OCI-LY7 (cell line): ENCODE measurements around the gene KRTAP10-5. TPM values are rescaled to one million over a fixed set of nuclear protein-coding genes. Genes with fewer than 3 reads are reported as not detected.
"Not testable (repeated sequence)": the region's sequence is repeated elsewhere in the genome, so short reads cannot be mapped to it uniquely, and the experiment has no call there.

Experiments
- BruUV-seq: library from RNA; stranded (reverse); fragments of 400-500 nt; replicated peaks from 2 replicates; lab custom pipeline; 2021; lab: Mats Ljungman, UMichigan
- CTCF ChIA-PET: fragments of 300-600 bp; sonication (Branson Sonifier 250); formaldehyde crosslinking; loops from one replicate; lab custom pipeline; 2022; ENCODE audit warnings: antibody characterized with exemption; ENCODE audit not compliant: unreplicated experiment; lab: Charles Lee
- POLR2A ChIA-PET: fragments of 300-600 bp; sonication (Branson Sonifier 250); formaldehyde crosslinking; loops from one replicate; lab custom pipeline; 2022; ENCODE audit warnings: antibody characterized with exemption; lab: Charles Lee
- DNase-seq: peaks from one replicate; pipeline ENCODE4 v3.0.0-alpha.2; 2015; ENCODE audit warnings: low spot score
- H2AFZ ChIP-seq: fragments of 200-600 bp; sonication (generic), shearing (Covaris generic); 2 replicates; pipeline ENCODE4 v1.6.1; 2014; ENCODE audit warnings: mild to moderate bottlenecking, antibody characterized with exemption, low read length, moderate library complexity
- H3K27ac ChIP-seq: fragments of 200-600 bp; sonication (generic); 2 replicates; pipeline ENCODE4 v1.5.1; 2014; ENCODE audit warnings: mixed run types, low read depth, mild to moderate bottlenecking, moderate library complexity, low read length, inconsistent platforms; ENCODE audit not compliant: poor library complexity, severe bottlenecking
- H3K36me3 ChIP-seq: fragments of 200-600 bp; sonication (generic); 2 replicates; pipeline ENCODE4 v1.6.1; 2014; ENCODE audit warnings: mild to moderate bottlenecking, antibody characterized with exemption, low read length, moderate library complexity, mixed read lengths; ENCODE audit not compliant: insufficient read depth
- H3K4me1 ChIP-seq: fragments of 200-600 bp; sonication (generic); 2 replicates; pipeline ENCODE4 v1.5.1; 2014; ENCODE audit warnings: mild to moderate bottlenecking, low read length; ENCODE audit not compliant: insufficient read depth, poor library complexity, severe bottlenecking
- H3K4me2 ChIP-seq: fragments of 200-600 bp; sonication (generic); 2 replicates; pipeline ENCODE4 v1.6.1; 2014; ENCODE audit warnings: mild to moderate bottlenecking, low read length
- H3K4me3 ChIP-seq: fragments of 200-600 bp; sonication (generic); 2 replicates; pipeline ENCODE4 v1.5.1; 2014; ENCODE audit warnings: mild to moderate bottlenecking, low read depth, low read length; ENCODE audit not compliant: poor library complexity, severe bottlenecking
- H3K79me2 ChIP-seq: fragments of 200-600 bp; sonication (generic); 2 replicates; pipeline ENCODE4 v1.6.1; 2016; ENCODE audit warnings: low read depth, mild to moderate bottlenecking, low read length, moderate library complexity, mixed read lengths; ENCODE audit not compliant: insufficient read depth
- H3K9me2 ChIP-seq: fragments of 200-600 bp; sonication (generic); 2 replicates; pipeline ENCODE4 v1.6.1; 2016; ENCODE audit warnings: mild to moderate bottlenecking, low read length, mixed read lengths; ENCODE audit not compliant: insufficient read depth
- H3K9me3 ChIP-seq: fragments of 200-600 bp; sonication (generic); 2 replicates; pipeline ENCODE4 v1.6.1; 2014; ENCODE audit warnings: mild to moderate bottlenecking, mixed run types, low read length, mixed read lengths
- H4K20me1 ChIP-seq: fragments of 200-600 bp; sonication (generic); 2 replicates; pipeline ENCODE4 v1.6.1; 2014; ENCODE audit warnings: mild to moderate bottlenecking, antibody characterized with exemption, low read length, moderate library complexity, mixed read lengths; ENCODE audit not compliant: insufficient read depth
- EZH2phosphoT487 ChIP-seq: fragments of 200-600 bp; sonication (generic); IDR thresholded peaks from 2 replicates; pipeline ENCODE4 v1.6.1; 2018; ENCODE audit warnings: low read depth, borderline replicate concordance, mild to moderate bottlenecking, mixed run types, antibody characterized with exemption, low read length, moderate library complexity, mixed read lengths
- intact Hi-C: fragments of 100-400 bp; cut with micrococcal nuclease; formaldehyde crosslinking; loops from one replicate; pipeline ENCODE4 v1.10.0; 2022; ENCODE audit not compliant: unreplicated experiment
- total RNA-seq, 2 experiments: library from RNA; depleted of rRNA in 1 of 2; stranded (reverse); fragments of >200 nt in 1 of 2; shearing (Covaris generic) in 1 of 2; gene quantifications; 2 replicates each; pipeline ENCODE4 v1.2.3, GENCODE V29; 2014 to 2022
- TF ChIP-seq, protein P1 (sequence below): fragments of 200-600 bp; sonication (generic); conservative IDR thresholded peaks from 2 replicates; pipeline ENCODE4 v1.5.1; 2014; ENCODE audit warnings: mild to moderate bottlenecking, antibody characterized with exemption, low read length, moderate library complexity, mixed read lengths

KRTAP10-5 gene
- total RNA-seq, 2 experiments from 2014 or later: not detected

DNA sequence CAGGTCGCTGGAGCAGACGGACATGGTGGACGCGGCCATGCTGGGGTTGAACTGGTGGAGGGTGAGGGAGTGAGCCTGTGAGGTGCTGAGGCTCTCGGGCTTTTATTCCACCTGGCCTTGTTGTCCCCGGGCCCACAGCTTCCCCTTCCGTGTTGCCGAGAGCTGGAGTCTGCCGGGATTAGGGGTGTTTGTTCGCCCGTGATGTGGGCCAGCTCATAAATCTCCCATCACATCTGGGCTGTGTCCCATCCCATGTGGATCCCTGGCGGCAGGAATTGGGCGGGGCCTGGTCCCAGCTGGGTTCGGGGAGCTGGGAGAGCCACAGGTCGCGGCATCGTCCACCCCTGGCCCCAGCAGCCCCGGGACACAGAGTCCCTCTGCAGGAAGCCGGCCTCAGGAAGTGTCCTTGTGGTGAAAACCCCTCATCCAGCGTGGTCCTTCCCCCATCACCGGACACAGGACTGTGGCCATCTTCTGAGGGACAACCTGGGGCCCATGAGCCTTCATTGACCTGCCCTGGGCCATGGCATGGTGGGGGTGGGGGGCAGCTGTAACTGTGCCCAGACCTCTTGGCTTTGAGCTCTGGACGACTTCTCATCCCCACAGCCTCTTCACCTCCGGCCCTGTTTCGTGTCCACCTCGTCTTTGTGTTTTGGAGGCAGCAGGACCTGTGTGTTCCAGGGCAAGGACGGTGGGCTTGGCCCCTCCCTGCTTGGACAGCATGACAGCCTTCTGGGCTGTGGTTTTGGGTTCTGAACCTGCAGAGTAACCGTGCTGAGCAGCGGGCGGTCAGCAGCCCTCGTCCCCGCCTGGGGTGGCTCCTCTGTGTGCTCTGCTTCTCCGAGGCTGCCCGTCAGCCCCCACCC is 12.3 kb upstream of the KRTAP10-5 start, which contains the start of gene KRTAP10-6:
TSS of gene KRTAP10-6 (minus strand) at position 60 of the 866 bp plus-strand sequence. CDS start at position 39, 21 bp downstream.
- BruUV-seq: no TSS peak
- Histone ChIP-seq H3K4me3 (no peak within 1 kb of the TSS), H3K79me2 (no peaks in the 10 kb centered on the region), H3K4me1 (no peaks in the 10 kb centered on the region), H4K20me1 (no peaks in the 10 kb centered on the region), H2AFZ (no peak within 1 kb of the TSS), H3K4me2 (no peak within 1 kb of the TSS), H3K9me2 (no peaks in the 10 kb centered on the region), H3K9me3 (no peaks in the 10 kb centered on the region), H3K36me3 (no peaks in the 10 kb centered on the region), H3K27ac (no peak within 1 kb of the TSS)
- no peak for DNase-seq
- ChIA-PET CTCF (interaction anchor here (0.6 kb wide), 1 partner anchor 87 kb away, joined by 3 read pairs; no protein-coding TSS in a partner anchor), POLR2A (no interaction called here)
- no peak for TF ChIP-seq EZH2phosphoT487
- TF ChIP-seq, protein P1, sequence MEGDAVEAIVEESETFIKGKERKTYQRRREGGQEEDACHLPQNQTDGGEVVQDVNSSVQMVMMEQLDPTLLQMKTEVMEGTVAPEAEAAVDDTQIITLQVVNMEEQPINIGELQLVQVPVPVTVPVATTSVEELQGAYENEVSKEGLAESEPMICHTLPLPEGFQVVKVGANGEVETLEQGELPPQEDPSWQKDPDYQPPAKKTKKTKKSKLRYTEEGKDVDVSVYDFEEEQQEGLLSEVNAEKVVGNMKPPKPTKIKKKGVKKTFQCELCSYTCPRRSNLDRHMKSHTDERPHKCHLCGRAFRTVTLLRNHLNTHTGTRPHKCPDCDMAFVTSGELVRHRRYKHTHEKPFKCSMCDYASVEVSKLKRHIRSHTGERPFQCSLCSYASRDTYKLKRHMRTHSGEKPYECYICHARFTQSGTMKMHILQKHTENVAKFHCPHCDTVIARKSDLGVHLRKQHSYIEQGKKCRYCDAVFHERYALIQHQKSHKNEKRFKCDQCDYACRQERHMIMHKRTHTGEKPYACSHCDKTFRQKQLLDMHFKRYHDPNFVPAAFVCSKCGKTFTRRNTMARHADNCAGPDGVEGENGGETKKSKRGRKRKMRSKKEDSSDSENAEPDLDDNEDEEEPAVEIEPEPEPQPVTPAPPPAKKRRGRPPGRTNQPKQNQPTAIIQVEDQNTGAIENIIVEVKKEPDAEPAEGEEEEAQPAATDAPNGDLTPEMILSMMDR: no peak
- intact Hi-C loops: no loop called here

DNA sequence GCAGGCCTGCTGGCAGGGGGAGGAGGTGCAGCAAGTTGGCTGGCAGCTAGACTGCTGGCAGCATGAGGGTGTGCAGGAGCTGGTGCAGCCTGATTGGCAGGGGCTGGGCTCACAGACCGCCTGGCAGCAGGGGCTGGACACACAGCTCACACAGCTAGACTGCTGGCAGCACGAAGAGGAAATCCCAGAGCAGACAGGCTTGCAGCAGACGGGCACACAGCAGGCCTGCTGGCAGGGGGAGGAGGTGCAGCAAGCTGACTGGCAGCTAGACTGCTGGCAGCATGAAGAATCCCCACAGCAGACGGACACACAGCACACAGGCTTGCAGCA is 11.4 kb upstream of the KRTAP10-5 start:
- H3K27ac ChIP-seq, CTCF ChIA-PET, H2AFZ ChIP-seq, H3K4me1 ChIP-seq, H3K79me2 ChIP-seq, H3K4me3 ChIP-seq, H3K4me2 ChIP-seq, H3K9me2 ChIP-seq, H4K20me1 ChIP-seq, intact Hi-C loops, H3K36me3 ChIP-seq, BruUV-seq, H3K9me3 ChIP-seq, DNase-seq: not testable (repeated sequence)
- POLR2A ChIA-PET: interaction anchor here (0.7 kb wide), 1 partner anchor 420 kb away, joined by 4 read pairs; no protein-coding TSS in a partner anchor

DNA sequence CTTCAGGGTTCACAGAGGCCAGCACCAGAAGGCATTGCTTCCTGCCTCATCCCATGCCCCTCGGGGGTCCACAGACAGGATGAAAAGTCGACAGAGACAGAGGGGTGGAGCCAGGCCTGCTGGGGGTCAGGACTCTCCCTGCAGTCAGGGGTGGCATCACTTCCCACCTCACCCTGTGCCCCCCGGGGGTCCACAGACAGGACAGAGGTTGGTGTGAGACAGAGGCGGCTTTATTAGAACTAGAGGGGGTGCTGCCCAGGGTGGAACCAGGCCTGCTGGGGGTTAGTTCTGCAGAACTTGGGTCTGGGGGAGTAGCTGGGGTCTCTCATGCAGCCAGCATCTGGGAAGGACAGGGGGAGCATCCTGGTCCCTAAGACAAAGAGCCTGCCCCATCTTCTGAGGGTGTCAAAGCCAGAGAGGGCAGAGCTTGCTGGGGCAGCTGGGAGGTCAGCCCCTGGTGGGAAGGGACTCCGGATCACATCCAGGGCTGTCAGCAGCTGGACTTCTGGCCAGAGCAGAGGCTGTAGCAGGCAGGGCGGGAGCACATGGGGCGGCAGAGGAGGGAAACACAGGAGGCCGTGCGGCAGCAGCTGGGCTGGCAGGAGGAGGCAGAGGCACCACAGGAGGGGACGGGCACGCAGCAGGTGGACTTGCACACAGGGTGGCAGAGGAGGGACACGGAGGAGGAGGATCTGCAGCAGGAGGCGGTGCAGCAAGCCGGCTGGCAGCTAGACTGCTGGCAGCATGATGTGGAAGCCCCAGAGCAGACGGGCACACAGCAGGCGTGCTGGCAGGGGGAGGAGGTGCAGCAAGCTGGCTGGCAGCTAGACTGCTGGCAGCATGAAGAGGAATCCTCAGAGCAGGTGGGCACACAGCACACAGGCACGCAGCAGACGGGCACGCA is 10.7 kb upstream of the KRTAP10-5 start:
- H2AFZ ChIP-seq, H3K36me3 ChIP-seq, BruUV-seq, H3K4me2 ChIP-seq, H3K4me1 ChIP-seq, H3K9me3 ChIP-seq, H3K79me2 ChIP-seq, H3K4me3 ChIP-seq, H4K20me1 ChIP-seq, H3K9me2 ChIP-seq, intact Hi-C loops, H3K27ac ChIP-seq, DNase-seq, CTCF ChIA-PET: not testable (repeated sequence)
- POLR2A ChIA-PET: interaction anchor here (0.7 kb wide), 1 partner anchor 421 kb away, joined by 4 read pairs; no protein-coding TSS in a partner anchor
